ENCODE results near the gene TRIM7.
"Not testable (repeated sequence)": the region's sequence is repeated elsewhere in the genome, so short reads cannot be mapped to it uniquely, and the experiment has no call there.

TRIM7 gene

DNA sequence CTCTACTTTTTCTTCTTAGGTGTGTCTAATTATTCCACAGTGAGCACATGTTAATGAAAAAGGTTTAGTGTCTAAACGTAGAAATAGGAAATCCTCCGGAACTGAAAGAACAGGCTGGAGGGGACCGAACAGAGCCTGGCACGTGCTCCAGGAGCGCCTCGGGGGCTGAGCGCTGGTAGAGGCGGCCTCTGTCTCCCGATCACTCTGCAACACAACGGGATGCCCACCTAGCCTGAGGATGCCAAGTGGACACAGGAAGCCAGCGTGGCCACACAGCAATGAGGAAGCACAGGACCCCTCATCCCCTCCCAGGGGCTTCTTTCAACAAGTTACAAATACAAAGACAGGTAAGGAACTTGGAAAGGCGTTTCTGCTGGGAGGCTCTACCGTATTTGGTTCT is 19.4 kb downstream of the TRIM7 start:
- Mint-ChIP-seq H3K4me3 (no peak overlapping the region), H3K36me3 (ENCODE audit: low read depth) (no peaks in the 10 kb centered on the region), H3K27ac (no peak overlapping the region), H3K4me1 (peaks cover 34% of the 10 kb centered on the region), H3K9me3 (peaks cover 16% of the 10 kb centered on the region), H3K27me3 (ENCODE audit: low read depth, poor library complexity) (peaks cover 44% of the 10 kb centered on the region)
- TF ChIP-seq, protein P1, sequence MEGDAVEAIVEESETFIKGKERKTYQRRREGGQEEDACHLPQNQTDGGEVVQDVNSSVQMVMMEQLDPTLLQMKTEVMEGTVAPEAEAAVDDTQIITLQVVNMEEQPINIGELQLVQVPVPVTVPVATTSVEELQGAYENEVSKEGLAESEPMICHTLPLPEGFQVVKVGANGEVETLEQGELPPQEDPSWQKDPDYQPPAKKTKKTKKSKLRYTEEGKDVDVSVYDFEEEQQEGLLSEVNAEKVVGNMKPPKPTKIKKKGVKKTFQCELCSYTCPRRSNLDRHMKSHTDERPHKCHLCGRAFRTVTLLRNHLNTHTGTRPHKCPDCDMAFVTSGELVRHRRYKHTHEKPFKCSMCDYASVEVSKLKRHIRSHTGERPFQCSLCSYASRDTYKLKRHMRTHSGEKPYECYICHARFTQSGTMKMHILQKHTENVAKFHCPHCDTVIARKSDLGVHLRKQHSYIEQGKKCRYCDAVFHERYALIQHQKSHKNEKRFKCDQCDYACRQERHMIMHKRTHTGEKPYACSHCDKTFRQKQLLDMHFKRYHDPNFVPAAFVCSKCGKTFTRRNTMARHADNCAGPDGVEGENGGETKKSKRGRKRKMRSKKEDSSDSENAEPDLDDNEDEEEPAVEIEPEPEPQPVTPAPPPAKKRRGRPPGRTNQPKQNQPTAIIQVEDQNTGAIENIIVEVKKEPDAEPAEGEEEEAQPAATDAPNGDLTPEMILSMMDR (IDR thresholded peaks at IDR 0.05): no peak
- no peak for DNase-seq

DNA sequence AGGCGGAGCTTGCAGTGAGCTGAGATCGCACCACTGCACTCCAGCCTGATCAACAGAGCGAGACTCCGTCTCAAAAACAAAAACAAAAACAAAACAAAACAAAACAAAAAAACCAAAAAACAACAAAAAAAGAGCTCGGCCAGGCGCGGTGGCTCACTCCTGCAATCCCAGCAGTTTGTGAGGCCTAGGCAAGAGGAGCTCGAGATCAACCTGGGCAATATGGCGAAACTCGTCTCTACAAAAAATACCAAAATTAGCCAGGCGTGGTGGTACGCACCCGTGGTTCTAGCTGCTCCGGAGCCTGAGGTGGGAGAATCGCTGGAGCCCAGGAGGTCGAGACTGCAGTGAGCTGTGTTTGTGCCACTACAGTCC is 20.2 kb downstream of the TRIM7 start:
- Mint-ChIP-seq H3K27me3 (ENCODE audit: low read depth, poor library complexity) (peaks cover 40% of the 10 kb centered on the region), H3K36me3 (ENCODE audit: low read depth) (no peaks in the 10 kb centered on the region), H3K4me1 (peaks cover 36% of the 10 kb centered on the region), H3K27ac (no peak overlapping the region), H3K9me3 (peaks cover 16% of the 10 kb centered on the region), H3K4me3 (no peak overlapping the region)
- DNase-seq: no peak
- TF ChIP-seq, protein P1 (IDR thresholded peaks at IDR 0.05): no peak

DNA sequence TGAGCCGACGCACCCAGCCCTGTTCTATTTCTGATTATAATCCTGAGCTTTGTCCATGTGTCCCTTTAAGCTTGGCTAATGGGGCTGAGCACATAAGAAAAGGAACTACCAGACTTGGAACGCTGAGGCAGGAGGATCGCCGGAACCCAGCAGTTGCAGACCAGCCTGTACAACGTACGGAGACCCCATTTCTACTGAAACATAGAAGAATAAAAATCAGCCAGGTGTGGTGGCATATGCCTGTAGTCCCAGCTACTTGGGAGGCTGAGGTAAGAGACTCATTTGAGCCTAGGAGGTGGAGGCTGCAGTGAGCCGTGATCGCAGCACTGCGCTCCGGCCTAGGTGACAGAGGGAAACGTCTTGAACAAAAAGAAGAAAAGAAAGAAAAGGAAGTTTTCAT is 22.3 kb downstream of the TRIM7 start:
- Mint-ChIP-seq H3K4me3 (peak overlapping the region; percentile 77), H3K27ac (no peak overlapping the region), H3K36me3 (ENCODE audit: low read depth) (no peaks in the 10 kb centered on the region), H3K9me3 (peaks cover 10% of the 10 kb centered on the region), H3K27me3 (ENCODE audit: low read depth, poor library complexity) (peaks cover 25% of the 10 kb centered on the region), H3K4me1 (peaks cover 37% of the 10 kb centered on the region)
- TF ChIP-seq, protein P1 (IDR thresholded peaks at IDR 0.05): no peak
- DNase-seq: no peak

DNA sequence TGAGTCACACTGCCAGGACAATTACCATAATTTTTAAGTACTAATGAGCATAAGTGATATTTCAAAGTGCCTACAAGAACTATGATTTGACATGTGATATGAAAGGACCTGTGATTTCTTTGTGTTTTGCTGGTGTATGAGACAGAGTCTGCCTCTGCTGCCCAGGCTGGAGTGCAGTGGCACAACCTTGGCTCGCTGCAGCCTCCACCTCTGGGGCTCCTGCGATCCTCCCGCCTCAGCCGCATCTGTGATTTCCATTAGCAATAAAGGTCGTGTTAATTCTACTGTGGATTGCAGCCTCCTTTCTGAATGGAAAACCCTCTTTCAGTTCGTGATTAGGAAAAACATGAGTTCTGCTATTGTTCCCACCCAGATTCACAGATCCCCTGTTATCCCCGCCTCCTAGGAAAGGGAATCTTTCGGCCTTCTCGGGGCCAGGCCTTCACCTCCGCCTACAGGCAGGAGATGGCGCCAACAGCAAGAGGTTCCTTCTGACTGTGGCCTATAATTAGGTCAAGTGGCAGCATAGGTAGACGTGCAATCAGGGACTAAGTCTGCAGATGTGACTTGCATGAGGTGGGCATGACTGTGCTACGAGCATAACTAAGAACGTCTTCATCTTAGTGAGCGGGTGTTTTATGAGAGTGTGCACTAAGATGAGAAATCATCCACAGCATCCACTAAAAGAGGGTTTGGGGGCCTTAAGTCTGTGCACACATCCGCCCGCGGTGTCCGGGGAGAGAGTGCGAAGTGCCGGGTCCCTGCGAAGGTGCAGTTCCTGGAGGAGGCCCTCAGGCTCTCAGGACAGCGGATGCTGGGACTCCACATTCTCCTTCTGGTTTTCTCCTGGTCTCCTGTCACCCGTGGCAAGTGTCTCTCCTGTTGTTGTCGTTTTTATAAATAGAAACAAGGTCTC is 23.1 kb downstream of the TRIM7 start:
- TF ChIP-seq, protein P1 (IDR thresholded peaks at IDR 0.05): peak; percentile 75
- Mint-ChIP-seq H3K36me3 (ENCODE audit: low read depth) (no peaks in the 10 kb centered on the region), H3K27ac (no peak overlapping the region), H3K27me3 (ENCODE audit: low read depth, poor library complexity) (peaks cover 31% of the 10 kb centered on the region), H3K4me3 (peak overlapping the region; percentile 23), H3K4me1 (peaks cover 33% of the 10 kb centered on the region), H3K9me3 (peaks cover 10% of the 10 kb centered on the region)
- peak; percentile 66 for DNase-seq

DNA sequence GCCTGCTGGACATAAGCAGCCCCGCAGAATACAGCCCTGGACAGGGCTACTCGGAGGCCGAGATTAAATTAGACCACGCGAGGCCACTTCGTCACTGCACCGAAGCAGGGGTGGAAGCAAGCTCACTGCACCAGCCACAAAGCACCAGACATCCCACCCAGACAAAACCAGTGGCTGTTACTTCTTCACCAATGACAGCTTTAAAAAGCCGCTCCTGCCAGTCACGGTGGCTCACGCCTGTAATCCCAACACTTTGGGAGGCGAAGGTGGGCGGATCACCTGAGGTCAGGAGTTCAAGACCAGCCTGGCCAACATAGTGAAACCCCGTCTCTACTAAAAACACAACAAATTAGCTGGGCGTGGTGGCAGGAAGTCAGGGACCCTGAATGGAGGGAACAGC is 27.4 kb downstream of the TRIM7 start:
- H3K36me3 Mint-ChIP-seq (ENCODE audit: low read depth); H3K27ac Mint-ChIP-seq; H3K4me3 Mint-ChIP-seq; DNase-seq; H3K9me3 Mint-ChIP-seq: not testable (repeated sequence)
- Mint-ChIP-seq H3K27me3 (ENCODE audit: low read depth, poor library complexity) (peaks cover 67% of the 10 kb centered on the region), H3K4me1 (peaks cover 24% of the 10 kb centered on the region)

DNA sequence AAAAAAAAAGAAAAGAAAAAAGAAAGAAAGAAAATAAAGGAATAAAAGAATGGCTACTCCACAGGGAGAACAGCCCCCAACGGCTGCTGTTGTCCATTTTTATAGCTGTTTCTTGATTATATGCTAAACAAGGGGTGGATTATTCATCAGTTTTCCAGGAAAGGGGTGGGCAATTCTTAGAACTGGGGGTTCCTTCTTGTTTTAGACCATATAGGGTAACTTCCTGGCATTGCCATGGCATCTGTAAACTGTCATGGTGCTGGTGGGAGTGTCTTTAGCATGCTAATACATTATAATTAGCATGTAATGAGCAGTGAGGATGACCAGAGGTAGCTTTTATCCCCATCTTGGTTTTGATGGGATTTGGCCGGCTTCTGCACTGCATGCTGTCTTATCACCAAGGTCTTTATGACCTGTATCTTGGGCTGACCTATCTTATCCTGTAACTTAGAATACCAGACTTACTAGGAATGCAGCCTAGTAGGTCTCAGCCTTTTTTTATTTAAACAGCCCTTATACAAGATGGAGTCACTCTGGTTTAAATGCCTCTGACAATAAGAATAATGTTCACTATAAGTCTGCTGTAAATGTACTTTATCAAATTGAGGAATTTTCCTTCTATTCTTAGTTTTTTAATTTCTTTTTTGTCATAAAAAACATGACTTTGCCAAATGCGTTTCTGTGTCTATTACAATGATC is 28.6 kb downstream of the TRIM7 start:
- H3K9me3 Mint-ChIP-seq: no peaks in the 10 kb centered on the region
- no peak overlapping the region for H3K27ac Mint-ChIP-seq
- H3K36me3 Mint-ChIP-seq (ENCODE audit: low read depth): no peaks in the 10 kb centered on the region
- TF ChIP-seq, protein P1 (IDR thresholded peaks at IDR 0.05): no peak
- peaks cover 71% of the 10 kb centered on the region for H3K27me3 Mint-ChIP-seq (ENCODE audit: low read depth, poor library complexity)
- DNase-seq: no peak
- H3K4me3 Mint-ChIP-seq: no peak overlapping the region
- peaks cover 16% of the 10 kb centered on the region for H3K4me1 Mint-ChIP-seq

Data from nephron progenitor cell (in vitro differentiated cells).